ENCODE results near the gene CTBP2. TPM values are rescaled to one million over a fixed set of nuclear protein-coding genes. Genes with fewer than 3 reads are reported as not detected.

CTBP2 gene
- total RNA-seq, 1 experiment from 2014 or later: 78.7 TPM

DNA sequence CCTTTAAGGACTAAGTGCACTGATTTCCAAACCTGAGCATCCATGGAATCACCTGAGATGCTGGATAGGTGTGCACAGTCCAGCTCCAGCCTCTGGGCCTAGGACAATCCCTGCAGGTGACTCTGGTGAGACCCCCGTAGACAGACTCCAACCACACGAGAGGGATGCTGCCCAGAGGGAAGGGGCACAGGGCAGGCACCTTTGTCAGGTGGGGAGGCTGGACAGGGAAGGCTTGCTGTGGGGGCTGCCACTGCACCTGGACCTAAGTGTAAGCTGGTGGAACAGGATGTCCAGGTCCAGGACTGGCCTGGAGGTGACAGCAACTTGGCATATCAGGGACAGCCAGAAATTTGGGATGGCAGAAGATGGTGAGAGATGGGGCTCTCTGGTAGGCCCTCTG, 45.1 kb upstream of the CTBP2 start:
- Mint-ChIP-seq H3K4me3 (ENCODE audit: low read depth, unreplicated experiment) (no peak overlapping the region), H3K27ac (ENCODE audit: unreplicated experiment) (no peak overlapping the region), H3K9me3 (ENCODE audit: low read depth, unreplicated experiment) (no peaks in the 10 kb centered on the region), H3K36me3 (ENCODE audit: insufficient read depth, unreplicated experiment) (no peaks in the 10 kb centered on the region), H3K4me1 (ENCODE audit: low read depth, unreplicated experiment) (peaks cover 7% of the 10 kb centered on the region), H3K27me3 (ENCODE audit: unreplicated experiment) (no peaks in the 10 kb centered on the region)
- CTCF ChIA-PET: interaction anchor here (0.9 kb wide), 1 partner anchor 9 kb away, joined by 3 read pairs; no protein-coding TSS in a partner anchor
- no TSS peak for BruUV-seq (replicated peaks)
- TF ChIP-seq, protein P1, sequence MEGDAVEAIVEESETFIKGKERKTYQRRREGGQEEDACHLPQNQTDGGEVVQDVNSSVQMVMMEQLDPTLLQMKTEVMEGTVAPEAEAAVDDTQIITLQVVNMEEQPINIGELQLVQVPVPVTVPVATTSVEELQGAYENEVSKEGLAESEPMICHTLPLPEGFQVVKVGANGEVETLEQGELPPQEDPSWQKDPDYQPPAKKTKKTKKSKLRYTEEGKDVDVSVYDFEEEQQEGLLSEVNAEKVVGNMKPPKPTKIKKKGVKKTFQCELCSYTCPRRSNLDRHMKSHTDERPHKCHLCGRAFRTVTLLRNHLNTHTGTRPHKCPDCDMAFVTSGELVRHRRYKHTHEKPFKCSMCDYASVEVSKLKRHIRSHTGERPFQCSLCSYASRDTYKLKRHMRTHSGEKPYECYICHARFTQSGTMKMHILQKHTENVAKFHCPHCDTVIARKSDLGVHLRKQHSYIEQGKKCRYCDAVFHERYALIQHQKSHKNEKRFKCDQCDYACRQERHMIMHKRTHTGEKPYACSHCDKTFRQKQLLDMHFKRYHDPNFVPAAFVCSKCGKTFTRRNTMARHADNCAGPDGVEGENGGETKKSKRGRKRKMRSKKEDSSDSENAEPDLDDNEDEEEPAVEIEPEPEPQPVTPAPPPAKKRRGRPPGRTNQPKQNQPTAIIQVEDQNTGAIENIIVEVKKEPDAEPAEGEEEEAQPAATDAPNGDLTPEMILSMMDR (IDR thresholded peaks at IDR 0.05; ENCODE audit: unreplicated experiment): no peak
- DNase-seq: no peak
- intact Hi-C loops (cut with micrococcal nuclease; ENCODE audit: unreplicated experiment): no loop called here

DNA sequence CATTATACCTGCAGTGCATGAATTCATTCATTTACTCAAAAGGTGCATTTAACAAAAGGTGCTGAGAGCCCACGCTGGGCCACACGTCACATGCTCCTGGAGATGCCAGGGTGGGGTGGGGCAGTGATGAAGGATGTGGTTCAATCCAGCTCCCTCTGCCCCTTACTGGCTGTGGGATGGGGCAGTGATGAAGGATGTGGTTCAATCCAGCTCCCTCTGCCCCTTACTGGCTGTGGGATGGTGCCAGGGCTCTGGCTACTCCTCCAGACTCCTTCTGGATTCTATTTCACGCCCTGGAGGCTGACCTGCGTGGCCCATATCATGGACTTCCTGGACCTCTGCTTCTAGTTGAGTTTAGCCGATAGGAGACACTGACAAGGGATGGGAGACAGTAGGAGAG, 44.0 kb upstream of the CTBP2 start:
- intact Hi-C loops (cut with micrococcal nuclease; ENCODE audit: unreplicated experiment): no loop called here
- TF ChIP-seq, protein P1 (IDR thresholded peaks at IDR 0.05; ENCODE audit: unreplicated experiment): no peak

DNA sequence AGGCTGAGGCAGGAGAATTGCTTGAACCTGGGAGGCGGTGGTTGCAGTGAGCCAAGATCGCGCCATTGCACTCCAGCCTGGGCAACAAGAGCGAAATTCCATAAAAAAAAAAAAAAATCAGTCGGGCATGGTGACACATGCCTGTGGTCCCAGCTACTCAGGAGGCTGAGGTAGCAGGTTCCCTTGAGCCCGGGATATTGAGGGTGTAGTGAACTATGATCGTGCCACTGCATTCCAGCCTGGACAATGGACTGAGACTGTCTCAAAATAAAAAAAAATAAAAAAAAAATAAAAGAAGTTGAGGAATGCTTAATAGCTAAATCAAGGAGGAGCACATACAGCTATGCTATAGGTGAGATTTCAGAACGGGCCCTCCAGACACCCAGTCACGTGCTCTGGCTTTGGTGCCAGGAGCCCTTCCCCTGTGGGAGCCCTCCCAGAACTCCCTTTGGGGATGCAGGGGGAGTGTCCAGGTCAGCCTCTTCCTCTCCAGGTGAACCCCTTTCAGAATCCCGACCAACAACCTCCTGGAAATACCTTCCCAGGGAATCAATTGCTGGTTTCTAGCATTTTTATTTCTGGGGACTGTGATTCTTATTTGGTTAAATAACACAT, 42.9 kb upstream of the CTBP2 start:
- H3K4me3 Mint-ChIP-seq (ENCODE audit: low read depth, unreplicated experiment): no peak overlapping the region
- H3K27me3 Mint-ChIP-seq (ENCODE audit: unreplicated experiment): no peaks in the 10 kb centered on the region
- intact Hi-C loops (cut with micrococcal nuclease; ENCODE audit: unreplicated experiment): no loop called here
- H3K27ac Mint-ChIP-seq (ENCODE audit: unreplicated experiment): no peak overlapping the region
- no peaks in the 10 kb centered on the region for H3K9me3 Mint-ChIP-seq (ENCODE audit: low read depth, unreplicated experiment)
- peaks cover 7% of the 10 kb centered on the region for H3K4me1 Mint-ChIP-seq (ENCODE audit: low read depth, unreplicated experiment)
- TF ChIP-seq, protein P1 (IDR thresholded peaks at IDR 0.05; ENCODE audit: unreplicated experiment): no peak
- no peaks in the 10 kb centered on the region for H3K36me3 Mint-ChIP-seq (ENCODE audit: insufficient read depth, unreplicated experiment)
- BruUV-seq (replicated peaks): no TSS peak
- DNase-seq: no peak
- CTCF ChIA-PET: no interaction called here

More for the DNA sequence above, 44.0 kb upstream of the CTBP2 start:
- CTCF ChIA-PET: interaction anchor here (0.9 kb wide), 1 partner anchor 10 kb away, joined by 3 read pairs; no protein-coding TSS in a partner anchor
- Mint-ChIP-seq H3K36me3 (ENCODE audit: insufficient read depth, unreplicated experiment) (no peaks in the 10 kb centered on the region), H3K27ac (ENCODE audit: unreplicated experiment) (no peak overlapping the region), H3K4me1 (ENCODE audit: low read depth, unreplicated experiment) (peaks cover 7% of the 10 kb centered on the region), H3K4me3 (ENCODE audit: low read depth, unreplicated experiment) (no peak overlapping the region), H3K9me3 (ENCODE audit: low read depth, unreplicated experiment) (no peaks in the 10 kb centered on the region), H3K27me3 (ENCODE audit: unreplicated experiment) (no peaks in the 10 kb centered on the region)
- no TSS peak for BruUV-seq (replicated peaks)
- DNase-seq: no peak

DNA sequence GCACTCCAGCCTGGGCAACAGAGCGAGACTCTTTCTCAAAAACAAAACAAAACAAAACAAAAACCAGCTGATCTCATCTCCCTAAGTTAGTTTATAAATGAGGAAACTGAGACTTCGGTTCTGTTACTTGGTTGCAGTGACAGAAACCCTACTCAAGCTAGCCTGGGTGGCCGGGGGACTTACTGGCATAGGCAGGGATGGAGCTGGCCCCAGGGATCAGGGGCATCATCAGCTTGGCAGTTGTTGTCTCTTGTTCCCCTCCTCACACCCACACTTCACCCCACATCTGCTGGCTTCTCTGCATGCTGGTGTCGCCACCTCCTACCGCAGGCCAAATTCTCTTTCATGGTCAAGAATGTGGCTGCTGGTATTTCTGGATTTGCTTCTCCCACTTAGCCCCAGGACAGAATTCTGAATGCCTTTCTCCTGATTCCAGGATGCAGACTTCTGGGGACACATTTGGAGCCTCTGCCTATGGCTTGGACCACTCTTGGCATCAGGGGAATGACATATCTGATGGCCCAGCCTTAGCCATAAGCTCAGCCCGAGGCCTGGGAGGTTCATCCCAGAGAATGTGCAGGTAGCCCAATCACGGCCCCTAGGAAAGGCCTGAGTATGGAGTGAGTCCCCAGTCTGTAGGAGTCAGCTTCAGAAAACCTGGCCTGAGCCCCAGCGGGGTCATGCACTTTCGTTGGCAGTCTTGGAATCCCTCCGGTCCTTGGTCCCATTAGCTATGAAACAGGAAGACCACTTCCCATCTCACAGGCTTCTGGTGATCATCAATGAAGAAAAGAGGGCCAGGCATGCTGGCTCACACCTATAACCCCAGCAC, 41.6 kb upstream of the CTBP2 start:
- H3K27ac Mint-ChIP-seq (ENCODE audit: unreplicated experiment): no peak overlapping the region
- TF ChIP-seq, protein P1 (IDR thresholded peaks at IDR 0.05; ENCODE audit: unreplicated experiment): no peak
- peaks cover 7% of the 10 kb centered on the region for H3K4me1 Mint-ChIP-seq (ENCODE audit: low read depth, unreplicated experiment)
- DNase-seq: no peak
- CTCF ChIA-PET: interaction anchor here (0.6 kb wide), 1 partner anchor 733 kb away, joined by 3 read pairs; no protein-coding TSS in a partner anchor
- BruUV-seq (replicated peaks): no TSS peak
- H3K4me3 Mint-ChIP-seq (ENCODE audit: low read depth, unreplicated experiment): no peak overlapping the region
- no peaks in the 10 kb centered on the region for H3K9me3 Mint-ChIP-seq (ENCODE audit: low read depth, unreplicated experiment)
- intact Hi-C loops (cut with micrococcal nuclease; ENCODE audit: unreplicated experiment): no loop called here
- H3K27me3 Mint-ChIP-seq (ENCODE audit: unreplicated experiment): no peaks in the 10 kb centered on the region
- H3K36me3 Mint-ChIP-seq (ENCODE audit: insufficient read depth, unreplicated experiment): no peaks in the 10 kb centered on the region

Data from Calu3 (cell line).